HG02588 (cell line): ENCODE measurements around the gene ZNF28.
"Not testable (repeated sequence)": the region's sequence is repeated elsewhere in the genome, so short reads cannot be mapped to it uniquely, and the experiment has no call there.

Experiments
- ATAC-seq: cut with Tn5 transposase; IDR thresholded peaks from one replicate; pipeline ENCODE4 v1.9.1; 2021; ENCODE audit warnings: mild to moderate bottlenecking, moderate library complexity; ENCODE audit not compliant: unreplicated experiment

ZNF28 gene

GRCh38 chr19:52782864-52783263 lies 38.6 kb downstream of the ZNF28 start:
- not testable (repeated sequence) for ATAC-seq

- ATAC-seq: no peak
Measured at GRCh38 chr19:52778811-52779210, 42.6 kb downstream of the ZNF28 start.

GRCh38 chr19:52756447-52756846 lies 65.0 kb downstream of the ZNF28 start:
- ATAC-seq: not testable (repeated sequence)

GRCh38 chr19:52749780-52750179 lies 71.7 kb downstream of the ZNF28 start:
- ATAC-seq: no peak

GRCh38 chr19:52748336-52748950 lies 73.0 kb downstream of the ZNF28 start:
- no peak for ATAC-seq
